Left ventricle myocardium superior (tissue), 1 donor: ENCODE data around the gene CBLN3. TPM values are rescaled to one million over a fixed set of nuclear protein-coding genes. Genes with fewer than 3 reads are reported as not detected.

ENCODE experiments used
- ATAC-seq: fragments of 200-7000 bp; cut with Tn5 transposase; one replicate; pipeline ENCODE4 v1.9.1; 2020; ENCODE audit warnings: mild to moderate bottlenecking, moderate library complexity
- DNase-seq: peaks from one replicate; pipeline ENCODE4 v3.0.0-alpha.2; 2020
- intact Hi-C: fragments of 100-400 bp; cut with micrococcal nuclease; formaldehyde crosslinking; loops from one replicate; pipeline ENCODE4 v1.11.0; 2022
- total RNA-seq: library from RNA; stranded (reverse); fragmentation: NEBNext Ultra II Directional; extraction: Animal tissue kit (Norgen Biotek cat#: 25700); gene quantifications from one replicate; pipeline ENCODE4 v1.2.1, GENCODE V29; 2021
- donor health status: DM: no; HTN: yes; CAD: no; lungs with severe emphysema.

CBLN3 gene
- total RNA-seq, 1 donor from 2014 or later = 2.3 TPM

GRCh38 chr14:24428628-24429394, 657 bp downstream of the CBLN3 start:
- DNase-seq (no peak), ATAC-seq (no peak)
- intact Hi-C loops = no loop called here

DNA sequence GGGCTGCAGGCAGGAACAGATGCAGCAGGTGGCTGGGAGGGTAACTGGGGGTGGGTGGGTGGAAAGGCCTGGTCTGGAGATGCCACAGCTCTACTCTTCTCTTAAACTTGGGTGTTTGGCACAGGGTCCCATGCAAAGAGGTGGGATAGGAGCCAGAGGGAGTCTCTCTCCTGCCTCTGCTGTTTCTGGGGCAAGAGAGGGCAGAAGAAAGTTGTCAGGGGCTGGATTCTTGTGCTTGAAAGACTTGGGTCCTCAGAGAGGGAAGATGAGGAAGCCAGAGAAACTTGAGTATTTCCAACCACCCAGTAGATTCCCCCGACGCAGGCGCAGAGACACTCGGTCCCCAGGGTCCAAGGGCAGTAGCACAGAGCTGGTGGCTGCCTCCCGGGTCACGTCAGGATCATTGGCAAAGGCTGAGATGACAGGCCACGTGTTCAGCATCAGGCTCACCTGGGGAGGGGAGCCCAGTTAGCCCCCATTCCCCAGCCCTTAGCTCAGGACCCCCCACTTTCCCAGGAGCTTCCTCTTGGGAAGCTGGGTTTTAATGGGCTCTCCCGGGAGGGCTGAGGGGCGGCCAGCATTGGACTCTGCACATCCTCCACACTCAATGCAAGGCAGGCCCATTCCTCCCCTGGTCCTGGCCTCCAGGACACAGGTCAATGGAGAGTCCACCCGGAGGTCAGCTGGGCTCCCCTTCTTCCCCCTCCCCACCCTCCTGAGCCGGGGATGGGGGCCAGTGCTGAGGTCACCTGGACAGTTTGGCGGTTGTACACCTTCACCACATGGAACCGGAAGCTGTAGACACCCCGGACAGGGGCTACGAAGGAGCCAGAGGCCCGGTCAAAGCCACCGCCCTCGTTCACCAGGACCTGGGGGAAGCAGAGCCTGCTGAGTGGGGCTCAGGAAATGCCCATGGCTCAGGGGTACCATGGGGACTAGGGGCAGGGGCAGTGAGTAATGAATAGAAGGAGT, 1.6 kb downstream of the CBLN3 start:
- intact Hi-C loops = no loop called here
- DNase-seq (no peak), ATAC-seq (no peak)

DNA sequence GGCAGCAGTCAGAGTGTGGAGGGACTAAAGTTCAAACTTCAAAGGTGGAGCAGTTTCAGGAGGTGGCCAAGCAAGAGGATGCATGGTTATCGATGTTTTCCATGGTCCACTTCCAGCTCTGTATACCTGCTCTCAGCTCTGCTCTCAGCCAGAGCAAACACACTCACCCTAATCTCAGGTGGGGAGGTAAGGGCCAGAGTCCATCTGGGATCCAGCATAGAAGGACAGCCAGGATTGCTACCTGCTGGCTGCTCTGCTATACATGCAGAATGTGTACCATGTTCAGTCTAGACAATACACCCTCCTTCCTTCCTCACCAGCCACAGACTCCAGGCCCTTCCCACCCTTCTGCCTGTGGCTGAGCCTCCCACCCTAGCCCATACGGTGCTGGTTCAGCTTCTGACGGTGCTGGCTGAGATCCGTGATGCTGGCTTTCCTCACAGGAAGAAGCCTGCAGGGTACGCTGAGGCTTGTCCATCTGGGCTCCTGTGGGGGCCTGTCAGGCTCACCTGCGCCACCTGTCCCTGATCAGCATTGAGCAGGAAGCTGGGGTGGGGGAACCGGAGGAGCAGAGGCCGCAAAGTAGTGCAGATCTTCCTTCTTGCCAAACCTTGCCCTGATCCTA, 2.4 kb downstream of the CBLN3 start:
- DNase-seq = no peak
- ATAC-seq = no peak
- intact Hi-C loops = no loop called here

- DNase-seq (no peak), ATAC-seq (no peak)
- intact Hi-C loops = no loop called here
Observed at GRCh38 chr14:24426150-24426911, 3.1 kb downstream of the CBLN3 start.

GRCh38 chr14:24425704-24426103, 3.8 kb downstream of the CBLN3 start:
- intact Hi-C loops = no loop called here
- no peak for ATAC-seq

GRCh38 chr14:24422694-24423601, 6.5 kb downstream of the CBLN3 start:
- intact Hi-C loops = no loop called here
- ATAC-seq = no peak

More at GRCh38 chr14:24425704-24426103, 3.8 kb downstream of the CBLN3 start:
- no peak for DNase-seq

DNA sequence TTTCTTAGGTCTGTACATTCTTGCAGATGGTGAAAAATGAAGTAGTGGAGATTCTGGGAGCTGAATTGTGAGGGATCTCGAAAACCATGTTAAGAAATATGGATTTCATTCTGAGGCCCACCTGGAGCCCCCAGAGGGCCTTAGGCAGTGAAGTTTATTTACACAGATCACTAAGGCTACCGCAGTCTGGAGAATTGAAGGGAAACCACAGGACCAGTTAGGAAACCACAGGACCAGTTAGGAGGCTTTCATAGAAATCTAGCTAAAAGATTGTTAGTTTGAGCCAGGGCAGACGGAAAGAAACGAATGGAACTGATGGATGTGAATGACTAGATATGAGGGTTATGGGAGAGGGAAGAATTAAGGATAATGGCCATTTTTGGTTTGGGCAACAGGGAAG, 7.2 kb downstream of the CBLN3 start:
- intact Hi-C loops = no loop called here
- no peak for DNase-seq
- ATAC-seq = no peak

More at GRCh38 chr14:24422694-24423601, 6.5 kb downstream of the CBLN3 start:
- DNase-seq = no peak

- ATAC-seq (no peak), DNase-seq (no peak)
- intact Hi-C loops = no loop called here
Observed at GRCh38 chr14:24418492-24418873, 11.0 kb downstream of the CBLN3 start.

- intact Hi-C loops = no loop called here
- DNase-seq (no peak), ATAC-seq (peak; percentile 28)
Observed at GRCh38 chr14:24417832-24418491, 11.5 kb downstream of the CBLN3 start.

DNA sequence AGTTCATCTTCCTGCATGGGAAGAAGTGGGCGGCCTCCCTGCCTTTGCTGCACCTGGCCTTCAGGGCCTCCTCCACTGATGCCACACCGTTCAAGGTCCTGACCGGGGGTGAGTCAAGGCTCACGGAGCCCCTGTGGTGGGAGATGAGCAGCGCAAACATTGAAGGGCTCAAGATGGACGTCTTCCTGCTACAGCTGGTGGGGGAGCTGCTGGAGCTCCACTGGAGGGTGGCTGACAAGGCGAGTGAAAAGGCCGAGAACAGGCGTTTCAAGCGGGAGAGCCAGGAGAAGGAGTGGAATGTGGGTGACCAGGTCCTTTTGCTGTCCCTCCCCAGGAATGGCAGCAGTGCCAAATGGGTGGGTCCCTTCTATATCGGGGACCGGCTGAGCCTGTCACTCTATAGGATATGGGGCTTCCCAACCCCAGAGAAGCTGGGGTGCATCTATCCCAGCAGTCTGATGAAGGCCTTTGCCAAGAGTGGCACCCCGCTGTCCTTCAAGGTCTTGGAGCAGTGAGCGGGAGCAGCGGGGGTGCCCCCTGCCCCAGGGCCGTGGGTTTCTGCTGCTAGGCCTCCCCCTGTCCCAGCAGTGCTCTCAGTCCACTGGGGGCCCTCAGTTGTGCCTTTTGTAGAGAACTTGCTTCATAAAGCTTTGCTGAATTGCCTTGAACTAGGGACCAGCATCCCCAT, 12.4 kb downstream of the CBLN3 start:
- DNase-seq = no peak
- peak; percentile 10 for ATAC-seq
- intact Hi-C loops = no loop called here

- intact Hi-C loops = no loop called here
- ATAC-seq (no peak), DNase-seq (no peak)
Observed at GRCh38 chr14:24416254-24416931, 13.1 kb downstream of the CBLN3 start.

DNA sequence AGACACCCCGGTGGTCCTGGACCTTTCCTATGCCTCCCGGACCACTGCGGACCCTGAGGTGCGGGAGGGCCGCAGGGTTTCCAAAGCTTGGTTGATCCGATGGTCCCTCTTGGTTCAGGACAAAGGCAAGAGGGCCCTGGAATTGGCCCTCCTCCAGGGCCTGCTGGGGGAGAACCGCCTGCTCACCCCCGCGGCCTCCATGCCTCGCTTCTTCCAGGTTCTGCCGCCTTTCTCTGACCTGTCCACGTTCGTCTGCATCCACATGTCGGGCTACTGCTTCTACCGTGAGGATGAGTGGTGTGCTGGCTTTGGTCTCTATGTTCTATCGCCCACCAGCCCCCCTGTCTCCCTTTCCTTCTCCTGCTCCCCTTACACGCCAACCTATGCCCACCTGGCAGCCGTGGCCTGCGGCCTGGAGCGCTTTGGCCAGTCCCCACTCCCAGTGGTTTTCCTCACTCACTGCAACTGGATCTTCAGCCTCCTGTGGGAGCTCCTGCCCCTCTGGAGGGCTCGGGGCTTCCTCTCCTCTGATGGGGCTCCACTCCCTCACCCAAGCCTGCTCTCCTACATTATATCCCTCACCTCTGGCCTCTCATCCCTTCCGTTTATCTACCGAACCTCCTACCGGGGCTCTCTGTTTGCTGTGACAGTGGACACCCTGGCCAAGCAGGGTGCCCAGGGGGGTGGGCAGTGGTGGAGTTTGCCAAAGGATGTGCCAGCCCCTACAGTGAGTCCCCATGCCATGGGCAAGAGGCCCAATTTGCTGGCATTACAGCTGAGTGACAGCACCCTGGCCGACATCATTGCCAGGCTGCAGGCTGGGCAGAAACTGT, 13.8 kb downstream of the CBLN3 start:
- no peak for DNase-seq
- intact Hi-C loops = no loop called here
- no peak for ATAC-seq

GRCh38 chr14:24414732-24415420, 14.6 kb downstream of the CBLN3 start:
- ATAC-seq (no peak), DNase-seq (no peak)
- intact Hi-C loops = no loop called here

DNA sequence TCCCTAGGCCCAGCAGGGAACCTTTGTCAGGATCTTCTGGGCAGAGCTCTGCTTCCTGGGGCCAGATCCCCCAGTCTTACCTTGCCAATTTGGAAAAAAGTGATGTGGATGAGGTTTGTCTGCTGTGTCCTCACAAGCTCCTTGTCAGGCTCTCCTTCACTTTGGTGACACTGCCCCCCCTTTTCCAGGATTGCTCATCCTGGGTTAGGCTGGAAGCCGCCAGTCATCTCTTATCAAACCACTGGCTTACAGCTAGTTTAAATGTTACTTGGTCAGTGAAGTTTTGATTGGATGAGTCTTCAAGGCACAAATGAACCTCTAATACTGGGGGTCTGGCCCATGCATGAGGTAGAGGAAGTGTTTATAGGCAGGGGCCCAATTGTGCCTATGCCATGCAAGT, 15.4 kb downstream of the CBLN3 start:
- intact Hi-C loops = no loop called here
- ATAC-seq = no peak
- DNase-seq = no peak
